ENCODE data around the gene RGS2.

The RGS2 gene, protein sequence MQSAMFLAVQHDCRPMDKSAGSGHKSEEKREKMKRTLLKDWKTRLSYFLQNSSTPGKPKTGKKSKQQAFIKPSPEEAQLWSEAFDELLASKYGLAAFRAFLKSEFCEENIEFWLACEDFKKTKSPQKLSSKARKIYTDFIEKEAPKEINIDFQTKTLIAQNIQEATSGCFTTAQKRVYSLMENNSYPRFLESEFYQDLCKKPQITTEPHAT

DNA sequence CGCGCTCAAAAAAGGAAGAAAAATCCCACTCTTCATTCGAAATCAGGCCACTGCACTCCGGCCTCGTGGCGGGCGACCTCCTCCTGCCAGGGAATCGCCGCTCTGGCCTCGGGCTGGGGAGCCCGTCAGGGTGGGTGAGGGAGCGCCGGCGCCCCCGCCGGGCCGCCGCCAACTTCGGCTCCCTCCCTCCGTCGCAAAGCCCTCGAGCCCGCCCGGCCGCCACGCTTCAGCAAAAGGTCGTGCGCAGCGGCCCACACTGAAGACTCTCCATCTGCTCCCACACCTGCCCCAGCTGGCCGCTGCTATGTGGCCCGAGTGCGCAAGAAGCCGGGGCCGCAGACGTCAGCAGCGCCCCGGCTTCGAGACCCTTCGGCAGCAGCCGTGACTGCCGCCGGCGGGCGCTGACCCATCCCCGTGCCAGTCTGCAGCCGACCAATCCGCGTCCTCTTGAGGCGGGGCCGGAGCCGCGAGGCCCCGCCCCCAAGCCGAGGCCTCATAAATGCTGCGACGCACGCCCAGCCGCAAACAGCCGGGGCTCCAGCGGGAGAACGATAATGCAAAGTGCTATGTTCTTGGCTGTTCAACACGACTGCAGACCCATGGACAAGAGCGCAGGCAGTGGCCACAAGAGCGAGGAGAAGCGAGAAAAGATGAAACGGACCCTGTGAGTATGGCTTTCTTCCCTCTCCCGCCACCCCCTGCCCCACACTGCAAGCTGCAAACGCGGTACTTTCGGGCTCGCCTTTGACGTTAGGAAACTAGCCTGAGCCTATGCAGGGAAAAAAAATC lies at the start of gene RGS2:
TSS of gene RGS2 (plus strand) at position 522 of the 789 bp plus-strand sequence. CDS start at position 555, 33 bp downstream.
- DNase-seq, result peak; percentile 70 to 77 (median 75)

DNA sequence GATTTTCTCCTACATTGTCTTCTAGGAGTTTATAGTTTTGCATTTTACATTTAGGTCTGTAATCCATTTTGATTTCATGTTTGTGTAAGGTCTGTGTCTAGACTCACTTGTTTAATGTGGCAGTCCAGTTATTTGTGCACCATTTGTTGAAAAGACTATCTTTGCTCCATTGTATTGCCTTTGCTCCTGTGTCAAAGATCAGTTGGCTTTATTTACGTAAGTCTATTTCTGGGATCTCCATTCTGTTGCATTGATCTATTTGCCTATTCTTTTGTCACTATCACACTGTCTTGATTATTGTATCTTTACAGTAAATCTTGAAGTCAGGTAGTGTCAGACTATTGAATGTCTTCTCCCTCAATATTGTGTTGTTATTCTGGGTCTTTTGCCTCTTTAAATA lies 49.7 kb upstream of the RGS2 start:
- no peak for DNase-seq

DNA sequence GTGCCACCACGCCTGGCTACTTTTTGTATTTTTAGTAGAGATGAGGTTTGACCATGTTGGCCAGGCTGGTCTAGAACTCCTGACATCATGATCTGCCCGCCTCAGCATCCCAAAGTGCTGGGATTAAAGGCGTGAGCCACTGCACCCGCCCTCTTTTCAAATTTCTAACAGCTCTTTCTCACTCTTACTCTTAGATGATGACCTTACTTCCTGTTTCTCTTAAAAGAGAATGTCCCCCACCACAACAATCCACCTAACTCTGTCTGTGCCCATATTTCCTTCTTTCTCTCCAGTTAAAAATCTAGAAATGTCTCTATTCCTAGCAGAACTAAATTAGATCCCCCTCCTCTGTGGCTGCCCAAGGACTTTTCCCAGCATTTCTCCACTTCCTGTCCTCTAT lies 46.6 kb upstream of the RGS2 start:
- DNase-seq, result no peak

DNA sequence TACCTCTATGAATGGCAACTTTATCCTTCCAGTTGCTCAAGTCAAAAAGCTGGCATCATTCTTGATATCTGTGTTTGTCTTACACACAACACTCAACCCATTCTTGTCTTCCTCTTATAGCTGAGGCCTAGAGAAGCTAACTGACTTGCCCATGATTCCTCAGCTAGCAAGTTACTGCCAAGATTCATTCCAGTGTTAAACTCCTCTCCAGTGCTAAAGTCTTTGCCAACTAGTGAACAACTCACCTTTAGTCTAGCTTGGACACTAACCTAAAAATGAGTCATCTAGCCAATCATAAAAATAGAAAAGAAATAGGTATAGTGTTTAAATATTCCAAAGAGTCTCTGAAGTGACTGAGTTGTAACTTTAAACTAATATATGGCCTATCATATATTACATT lies 45.6 kb upstream of the RGS2 start:
- no peak for DNase-seq

DNA sequence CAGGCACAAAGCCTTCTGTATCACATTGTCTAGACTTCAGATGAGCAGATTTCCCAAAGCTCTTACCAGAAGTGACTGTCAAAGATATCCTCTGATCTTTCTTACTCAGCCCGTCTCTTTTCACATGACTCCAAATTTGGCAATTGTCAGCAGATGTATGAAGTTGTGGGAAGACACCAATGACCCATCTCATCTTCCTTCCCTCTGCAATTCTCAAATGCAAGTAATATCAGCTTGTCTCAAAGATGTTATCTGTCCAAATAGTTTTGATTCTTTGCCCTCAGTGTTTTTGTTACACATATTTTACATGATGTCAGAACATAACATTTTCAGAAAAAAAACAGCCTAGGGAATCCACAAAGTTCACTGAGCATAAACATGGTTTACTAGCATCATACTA lies 45.1 kb upstream of the RGS2 start:
- no peak for DNase-seq

DNA sequence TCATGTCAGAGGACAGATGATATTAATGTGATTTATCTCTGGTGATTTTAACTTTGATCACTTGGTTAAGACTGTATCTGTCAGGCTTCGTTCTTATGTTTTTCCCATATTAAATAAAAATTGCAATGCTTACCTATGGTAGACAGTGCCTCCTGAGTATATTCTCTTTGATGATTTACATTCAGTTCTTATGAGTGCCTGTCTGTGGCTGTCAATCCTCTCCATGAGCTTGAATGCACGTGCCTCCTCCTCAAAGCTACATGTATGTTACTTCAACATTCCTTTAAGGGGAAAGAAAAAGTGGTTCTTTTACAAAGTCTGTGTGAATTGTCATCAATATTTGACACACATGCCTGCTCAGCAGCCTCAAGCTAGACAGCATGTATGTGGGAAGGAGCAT lies 44.2 kb upstream of the RGS2 start:
- DNase-seq, result no peak

DNA sequence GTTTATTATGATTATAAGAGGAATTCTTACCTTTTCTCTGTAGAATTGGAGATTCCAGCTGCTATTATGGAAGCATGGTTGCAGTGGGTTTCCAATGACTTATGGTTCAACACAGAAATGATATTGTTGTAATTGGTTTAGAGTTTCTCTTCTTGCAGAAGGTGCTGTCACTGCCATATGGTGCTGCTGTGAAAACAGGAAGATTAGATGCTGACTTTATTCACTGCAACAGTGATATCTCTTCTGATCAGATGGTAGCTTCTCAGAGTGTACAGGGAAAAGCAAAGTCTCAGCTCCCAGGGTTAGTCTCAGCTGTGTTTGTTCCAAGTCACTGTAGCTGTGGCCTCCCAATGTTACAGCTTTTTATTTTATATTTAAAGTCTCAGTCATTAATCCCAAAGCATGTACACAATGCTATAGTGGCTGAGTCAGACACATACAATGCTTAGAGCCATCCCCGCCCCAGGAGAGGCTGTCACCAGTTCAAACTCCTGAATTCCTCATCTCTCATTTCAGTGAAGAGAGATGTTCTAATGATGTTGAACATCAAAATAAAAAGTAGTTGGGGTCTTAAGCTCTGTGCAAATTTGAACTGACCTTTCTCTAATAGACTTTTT lies 42.7 kb upstream of the RGS2 start:
- DNase-seq, result no peak

DNA sequence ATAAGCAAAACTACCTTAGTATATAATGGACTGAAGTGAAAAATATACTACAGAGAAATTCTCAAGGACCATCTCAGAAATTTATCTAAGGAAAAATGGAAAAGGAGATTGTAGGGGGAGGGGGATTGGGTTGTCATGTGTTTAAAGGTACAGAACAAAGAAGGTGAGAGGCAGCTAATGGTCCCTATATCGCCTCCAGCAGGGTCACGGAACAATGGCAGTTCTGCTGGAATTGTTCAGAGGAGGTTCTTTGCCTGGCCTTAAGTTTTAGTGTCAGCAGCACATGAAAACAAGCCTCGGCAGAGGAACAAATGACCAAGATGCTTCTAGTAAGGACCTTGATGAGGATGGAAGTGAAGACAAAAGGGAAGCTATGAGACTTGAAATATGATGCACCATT lies 42.0 kb upstream of the RGS2 start:
- DNase-seq, result no peak

DNA sequence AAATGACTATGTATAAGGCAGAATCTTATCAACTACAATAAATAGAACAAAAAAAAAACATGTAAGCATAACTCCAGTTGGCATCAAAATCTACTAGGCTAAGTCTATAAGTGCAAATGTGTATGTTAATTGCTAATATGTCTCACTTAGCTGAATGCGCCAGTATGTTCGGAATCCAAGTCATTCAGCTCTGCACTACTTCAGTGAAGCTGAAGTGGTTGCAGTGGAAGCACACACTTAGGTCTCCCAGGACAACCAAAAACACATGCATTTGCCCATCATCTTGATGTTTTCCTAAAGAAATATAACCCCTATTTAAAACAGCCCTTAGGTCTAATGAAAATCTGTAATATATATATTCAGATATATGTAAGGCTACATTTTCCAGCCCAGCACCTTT lies 41.0 kb upstream of the RGS2 start:
- no peak for DNase-seq

DNA sequence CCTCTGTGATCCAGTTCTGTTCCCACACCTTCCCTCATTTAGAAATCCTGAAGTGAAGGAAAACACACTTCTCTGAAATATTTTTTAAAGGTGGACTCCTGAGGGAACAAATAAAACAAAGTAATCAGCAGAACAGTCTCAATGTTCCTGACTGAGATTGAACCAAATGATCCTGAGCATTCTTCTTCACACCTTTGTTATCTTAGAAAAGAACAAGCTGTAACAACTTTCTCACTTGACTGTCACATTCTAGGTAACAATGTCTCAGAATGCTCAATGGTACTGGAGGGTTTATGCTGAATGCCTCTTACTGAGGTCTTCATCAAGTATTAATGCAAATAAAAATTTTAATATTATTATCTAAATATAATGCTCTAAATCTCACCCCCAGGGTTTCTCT lies 40.4 kb upstream of the RGS2 start:
- no peak for DNase-seq

DNA sequence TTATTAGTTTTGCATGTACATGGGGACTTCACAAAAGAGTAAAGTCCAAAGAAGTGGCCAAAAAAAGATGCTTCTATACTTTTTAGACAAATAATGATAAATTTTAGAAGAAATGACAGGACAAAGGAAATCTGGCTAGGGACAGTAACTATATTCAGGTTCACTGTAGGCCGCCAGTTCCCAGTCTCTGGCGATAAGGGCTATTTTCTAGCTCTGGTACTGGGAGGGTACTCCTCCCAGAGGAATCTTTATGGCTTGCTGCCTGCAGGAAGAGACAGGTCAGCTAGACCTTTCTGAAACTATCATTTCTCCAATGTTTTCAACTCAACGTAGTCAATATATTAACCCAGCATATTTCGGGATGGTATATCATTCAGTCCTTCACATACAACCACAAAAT lies 37.5 kb upstream of the RGS2 start:
- DNase-seq, result no peak

DNA sequence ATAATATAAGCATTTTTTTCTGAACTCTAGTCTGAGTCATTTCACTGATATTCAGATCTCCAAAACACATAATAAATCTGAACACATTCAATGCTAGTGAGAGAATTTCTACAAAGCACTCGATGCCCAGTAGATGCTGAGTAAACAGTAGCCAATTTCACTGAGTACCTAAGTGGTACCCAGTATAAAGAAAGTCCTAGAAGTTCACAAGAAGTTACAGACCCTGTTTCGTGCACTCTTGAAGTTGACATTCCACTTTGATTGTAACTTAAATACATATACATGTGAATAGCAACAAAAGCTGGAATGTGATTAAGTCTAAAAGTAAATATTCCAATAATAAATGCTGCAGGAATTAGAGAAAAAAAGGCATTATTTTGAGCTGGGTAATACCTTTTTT lies 33.2 kb upstream of the RGS2 start:
- DNase-seq, result no peak

DNA sequence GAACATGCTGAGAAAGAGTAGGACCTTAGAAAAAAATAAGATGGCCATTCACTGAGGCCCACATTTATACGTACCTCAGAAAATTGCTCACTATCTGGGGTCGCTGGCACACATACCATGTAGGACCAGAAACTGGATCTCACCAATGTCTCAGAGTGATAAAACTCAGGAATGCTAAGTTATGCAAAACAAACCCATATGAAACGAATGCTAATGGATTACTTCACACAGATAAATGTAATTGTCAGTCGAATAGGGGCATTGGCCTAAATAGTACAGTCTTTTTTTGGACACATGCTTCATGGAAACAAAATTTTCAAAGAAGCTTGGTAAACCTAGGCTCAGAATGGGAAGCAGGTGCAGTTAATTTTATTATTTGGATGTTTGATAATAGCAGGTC lies 32.6 kb upstream of the RGS2 start:
- DNase-seq, result no peak

DNA sequence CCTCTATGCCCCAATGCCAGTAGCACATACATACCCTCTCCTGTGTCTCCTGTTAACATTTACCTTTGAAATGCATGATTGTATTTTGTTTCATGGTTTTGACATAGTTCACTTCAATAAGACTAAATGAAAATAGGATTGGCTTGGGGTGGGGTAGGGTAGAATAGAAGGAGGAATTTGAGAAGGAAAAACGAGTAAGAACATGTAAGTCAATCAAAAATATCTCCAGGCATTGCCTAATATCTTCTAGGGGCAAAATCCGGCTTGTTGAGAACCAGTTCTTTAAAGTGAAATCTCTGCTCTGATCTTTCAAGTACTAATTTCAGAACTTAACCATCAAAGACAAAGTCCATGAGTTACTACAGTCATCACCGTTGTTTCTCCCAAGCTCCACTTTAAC lies 31.8 kb upstream of the RGS2 start:
- no peak for DNase-seq

DNA sequence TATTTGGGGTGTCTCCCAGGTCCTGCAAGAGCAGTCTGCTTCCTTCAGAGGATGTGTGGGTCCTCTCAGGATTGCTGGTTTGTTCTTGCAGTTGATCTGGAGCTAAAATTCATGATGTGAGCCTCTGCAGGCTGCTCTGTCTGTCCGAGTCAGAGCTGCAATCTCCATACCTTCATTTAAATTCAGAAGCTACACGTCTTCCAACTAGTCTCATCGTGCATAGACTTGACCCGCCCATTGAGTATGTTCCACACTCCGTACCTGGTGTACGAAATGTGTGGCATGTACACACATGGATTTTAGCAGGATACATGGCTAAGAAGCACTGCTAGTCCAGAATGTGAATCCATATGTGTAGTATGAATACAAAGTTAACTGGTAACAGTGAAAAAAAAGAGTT lies 25.0 kb upstream of the RGS2 start:
- DNase-seq, result no peak

DNA sequence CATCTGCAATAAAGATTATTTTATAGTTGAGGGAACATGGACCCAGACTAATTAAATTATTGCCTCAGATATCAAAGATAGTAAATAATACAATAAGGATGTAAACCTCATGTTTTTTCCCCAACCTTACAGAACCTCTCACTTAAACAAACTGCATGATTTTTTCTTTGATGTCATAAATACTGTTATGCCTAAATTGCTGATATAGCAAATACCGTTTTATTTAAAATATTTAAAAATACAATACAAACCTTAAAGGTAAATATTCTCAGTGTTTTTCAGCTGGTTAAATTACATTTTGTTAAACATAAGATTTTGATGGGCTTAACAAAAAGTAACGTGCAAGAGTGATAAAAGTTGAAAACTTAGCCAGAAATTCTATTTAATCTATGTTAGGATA lies 24.4 kb upstream of the RGS2 start:
- DNase-seq, result no peak

DNA sequence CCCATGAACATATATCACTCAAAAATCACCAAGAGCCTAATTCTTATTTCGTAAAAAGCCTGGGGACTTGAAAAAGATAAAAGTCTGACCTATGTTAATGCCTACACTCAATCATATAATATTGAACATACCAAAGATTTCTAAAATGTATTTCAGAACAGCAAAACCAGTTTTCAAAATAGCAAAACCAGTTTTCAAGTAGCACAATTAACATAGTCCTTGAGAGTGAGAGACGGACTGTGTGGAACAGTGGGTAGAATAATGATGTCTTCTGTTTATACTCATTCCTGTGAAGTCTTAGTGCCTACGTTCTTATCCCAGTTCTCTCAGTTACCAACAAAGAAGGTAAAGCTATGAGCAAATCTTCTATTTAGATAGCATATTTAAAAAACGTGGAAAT lies 22.3 kb upstream of the RGS2 start:
- no peak for DNase-seq

DNA sequence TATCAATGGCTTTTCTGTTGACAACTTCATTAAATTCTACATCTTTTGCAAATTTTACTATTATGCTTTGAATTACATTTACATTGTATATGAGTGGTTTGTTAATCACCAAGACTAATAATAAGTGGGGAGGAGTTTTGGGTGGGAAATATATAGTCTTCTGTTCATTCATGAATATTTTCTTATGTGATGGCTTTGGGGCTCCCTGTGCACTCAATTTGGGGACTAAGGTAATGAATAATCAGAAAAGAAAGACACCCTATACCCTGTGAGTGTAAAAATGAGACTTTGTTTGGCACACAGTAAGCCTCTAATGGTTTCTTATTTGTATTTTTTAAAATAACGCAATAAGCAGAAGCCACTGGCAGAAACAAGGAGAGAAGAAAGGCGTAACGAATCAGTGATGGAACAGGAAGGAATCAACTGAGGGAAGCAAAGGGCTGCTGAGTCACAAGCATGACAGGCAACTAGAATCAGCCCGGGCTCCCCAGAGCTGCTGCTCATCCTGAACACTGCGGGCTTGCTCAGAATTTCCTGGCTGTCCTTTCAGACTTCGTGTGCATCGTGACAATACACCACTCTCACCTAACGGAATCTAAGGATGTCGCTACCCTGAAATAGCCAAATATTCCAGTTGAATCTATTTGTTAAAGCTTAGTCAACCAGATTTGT lies 20.8 kb upstream of the RGS2 start:
- DNase-seq, result no peak

DNA sequence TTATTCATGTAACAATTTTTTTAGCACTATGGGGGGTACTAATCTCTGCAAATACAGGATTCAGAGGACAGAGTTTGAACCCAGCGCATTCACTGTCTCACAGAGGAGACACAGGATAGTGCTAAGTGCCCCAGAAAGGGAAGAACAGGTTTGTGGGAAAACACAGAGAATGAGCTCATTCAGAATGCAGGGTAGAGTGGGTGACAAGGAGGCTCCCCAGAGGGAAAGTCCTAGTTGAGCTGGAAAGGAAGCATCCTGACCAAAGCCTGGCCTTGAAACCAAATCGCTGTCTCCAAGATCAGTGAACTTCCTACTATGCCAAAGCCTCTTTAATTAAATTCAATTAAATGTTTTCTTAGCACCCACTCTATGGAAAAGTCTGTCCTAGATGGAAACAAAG lies 19.0 kb upstream of the RGS2 start:
- DNase-seq, result no peak

DNA sequence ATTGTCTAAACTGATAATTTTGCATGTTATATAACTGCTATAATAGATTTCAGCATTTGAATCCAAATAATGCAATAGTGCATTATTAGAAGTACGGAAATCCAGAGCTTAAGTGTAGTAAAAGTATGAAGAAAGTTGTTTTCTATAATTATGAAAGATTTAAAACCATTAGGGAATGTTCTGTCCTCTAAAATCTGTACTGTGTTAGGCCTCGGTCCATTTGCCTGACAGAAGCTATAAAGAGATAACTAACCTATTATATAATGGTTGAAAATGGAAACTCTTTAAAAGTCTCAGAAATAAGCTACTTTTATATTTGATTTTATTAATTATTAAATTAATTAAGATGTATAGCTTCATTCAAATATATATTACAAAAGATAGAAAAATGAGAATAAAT lies 16.2 kb upstream of the RGS2 start:
- no peak for DNase-seq

DNA sequence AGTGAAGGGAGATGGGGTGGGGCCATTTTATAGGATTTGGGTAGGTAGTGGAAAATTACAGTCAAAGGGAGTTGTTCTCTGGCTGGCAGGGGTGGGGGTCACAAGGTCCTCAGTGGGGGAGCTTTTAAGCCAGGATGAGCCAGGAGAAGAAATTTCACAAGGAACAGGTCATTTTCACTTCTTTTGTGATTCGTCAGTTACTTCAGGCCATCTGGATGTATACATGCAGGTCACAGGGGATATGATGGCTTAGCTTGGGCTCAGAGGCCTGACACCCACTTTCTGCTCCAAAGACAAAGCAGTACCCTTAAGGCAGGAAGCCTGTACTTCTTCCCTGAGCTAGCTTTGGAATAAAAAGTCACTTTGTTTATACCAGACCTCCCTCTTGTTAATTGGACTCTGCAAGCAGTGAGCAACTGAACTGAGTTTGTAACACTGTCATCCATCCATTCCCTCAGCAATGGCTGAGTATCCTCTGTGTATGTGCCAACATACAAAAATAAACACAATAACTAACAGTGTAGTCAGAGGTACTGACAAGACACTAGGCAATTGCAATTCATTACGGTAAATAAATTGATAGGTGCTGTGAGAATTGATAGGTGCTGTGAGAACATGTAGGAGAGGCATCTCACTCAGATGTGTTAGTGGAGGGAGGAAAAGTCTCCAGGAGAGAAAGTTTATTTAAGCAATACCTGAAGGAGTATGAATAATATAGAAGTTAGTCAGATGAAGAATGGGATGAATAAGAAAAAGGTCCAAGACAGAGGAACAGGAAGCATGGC lies 14.7 kb upstream of the RGS2 start:
- DNase-seq, result no peak

DNA sequence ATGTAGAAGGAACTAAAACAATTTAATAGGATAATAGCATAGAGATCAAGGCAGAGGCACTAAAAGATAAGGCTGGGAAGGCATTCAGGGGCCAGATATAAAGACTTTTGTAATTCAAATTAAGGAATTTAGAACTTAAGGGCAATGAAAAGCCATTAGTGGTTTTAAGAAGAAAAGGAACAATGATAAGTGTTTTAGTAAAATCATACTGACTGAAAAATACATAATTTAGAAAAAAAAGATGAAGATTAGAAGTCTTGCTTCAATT lies 14.1 kb upstream of the RGS2 start:
- DNase-seq, result no peak

DNA sequence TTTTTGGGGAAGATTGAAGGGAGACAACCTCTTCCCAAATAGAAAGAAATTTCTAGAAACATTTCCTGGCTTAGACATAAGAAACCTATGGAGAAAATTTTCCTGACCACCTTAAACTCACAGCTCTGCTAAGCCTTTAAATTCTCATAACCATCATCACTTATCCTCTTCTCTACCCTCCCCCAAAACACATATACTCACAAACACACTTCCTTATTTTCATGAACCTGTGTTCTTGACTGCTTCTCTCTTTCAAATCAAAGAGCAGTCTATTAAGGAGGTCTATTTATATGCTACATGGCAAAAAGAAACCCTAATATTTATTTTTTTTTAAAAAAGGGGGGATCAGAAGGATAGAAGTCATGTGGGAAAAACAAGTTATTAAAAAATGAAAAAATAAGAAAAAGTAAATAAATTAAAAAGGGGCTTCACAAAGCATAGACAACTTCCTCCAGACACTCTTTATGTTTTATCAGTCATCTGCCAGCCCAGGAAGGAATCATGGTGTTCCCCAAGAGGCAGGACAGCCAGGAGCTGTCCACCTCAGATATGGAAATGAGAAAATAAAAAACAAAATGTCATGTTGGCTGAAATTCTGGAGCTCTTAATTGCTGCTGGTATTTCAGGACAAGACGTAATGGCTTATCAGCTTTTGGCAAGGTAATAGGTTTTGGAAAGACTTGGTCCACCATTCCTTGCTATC lies 12.8 kb upstream of the RGS2 start:
- no peak for DNase-seq
